Stimulated activated CD4-positive, alpha-beta T cell treated with anti-CD3 and anti-CD28 coated beads, TNF-alpha, amount 100 ng/mL, for 4 hours (primary cell): ENCODE results near the gene HTR3B.
"Not testable (repeated sequence)": the region's sequence is repeated elsewhere in the genome, so short reads cannot be mapped to it uniquely, and the experiment has no call there.

ENCODE experiments used
- DNase-seq, 3 experiments: peaks; one replicate each; pipeline ENCODE4 v3.0.0-alpha.2; 2020; ENCODE audit warnings: low read depth in 3 of 3

The HTR3B gene

GRCh38 chr11:113942256-113942655 lies 37.7 kb downstream of the HTR3B start:
- DNase-seq: no peak

GRCh38 chr11:113946162-113946561 lies 41.6 kb downstream of the HTR3B start:
- not testable (repeated sequence) for DNase-seq

GRCh38 chr11:113947994-113948393 lies 43.4 kb downstream of the HTR3B start:
- no peak for DNase-seq

GRCh38 chr11:113949891-113950290 lies 45.3 kb downstream of the HTR3B start:
- no peak for DNase-seq

- DNase-seq: no peak
Observed at GRCh38 chr11:113951537-113951936, 46.9 kb downstream of the HTR3B start.

GRCh38 chr11:113952070-113952469 lies 47.5 kb downstream of the HTR3B start:
- no peak for DNase-seq

GRCh38 chr11:113952588-113952987 lies 48.0 kb downstream of the HTR3B start:
- DNase-seq: no peak

- DNase-seq: no peak
Observed at GRCh38 chr11:113954235-113954634, 49.6 kb downstream of the HTR3B start.

GRCh38 chr11:113956986-113957385 lies 52.4 kb downstream of the HTR3B start:
- no peak for DNase-seq

- no peak for DNase-seq
Observed at GRCh38 chr11:113960702-113961330, 56.2 kb downstream of the HTR3B start.

- no peak for DNase-seq
Observed at GRCh38 chr11:113967361-113967760, 62.8 kb downstream of the HTR3B start.

- DNase-seq: no peak
Observed at GRCh38 chr11:113971506-113972195, 67.1 kb downstream of the HTR3B start.

- no peak for DNase-seq
Observed at GRCh38 chr11:113974741-113975470, 70.3 kb downstream of the HTR3B start, which contains the start of gene HTR3A. HTR3A (plus strand) TSS chr11:113975108; CDS start chr11:113975326, 218 bp downstream.

- no peak for DNase-seq
Observed at GRCh38 chr11:113977071-113977490, 72.5 kb downstream of the HTR3B start.

GRCh38 chr11:113977701-113978100 lies 73.1 kb downstream of the HTR3B start:
- no peak for DNase-seq

- DNase-seq: no peak
Observed at GRCh38 chr11:113979431-113979830, 74.8 kb downstream of the HTR3B start.

- DNase-seq: no peak
Observed at GRCh38 chr11:113980785-113981184, 76.2 kb downstream of the HTR3B start.

GRCh38 chr11:113982306-113982705 lies 77.7 kb downstream of the HTR3B start:
- DNase-seq: no peak

GRCh38 chr11:113984781-113985180 lies 80.2 kb downstream of the HTR3B start:
- DNase-seq: no peak

- DNase-seq: no peak
Observed at GRCh38 chr11:113985906-113986305, 81.3 kb downstream of the HTR3B start.

GRCh38 chr11:113986351-113987140 lies 82.0 kb downstream of the HTR3B start:
- DNase-seq: no peak

- DNase-seq: no peak
Observed at GRCh38 chr11:113989381-113989780, 84.8 kb downstream of the HTR3B start.
